Urinary bladder (tissue), 4 donors: Measurements from ENCODE around the gene PROCA1. TPM values are rescaled to one million over a fixed set of nuclear protein-coding genes. Genes with fewer than 3 reads are reported as not detected.

ENCODE experiments used
- DNase-seq: peaks from one replicate; pipeline ENCODE4 v3.0.0-alpha.2; 2015; ENCODE audit errors: extremely low spot score
- H3K27ac ChIP-seq: one replicate; pipeline ENCODE4 v1.5.1; 2013; ENCODE audit warnings: low read depth, mild to moderate bottlenecking, moderate library complexity
- H3K36me3 ChIP-seq: one replicate; pipeline ENCODE4 v1.6.1; 2013; ENCODE audit warnings: mild to moderate bottlenecking, moderate library complexity; ENCODE audit not compliant: insufficient read depth
- H3K4me1 ChIP-seq: one replicate; pipeline ENCODE4 v1.6.1; 2013; ENCODE audit warnings: mild to moderate bottlenecking, moderate library complexity; ENCODE audit not compliant: insufficient read depth
- H3K4me3 ChIP-seq: one replicate; pipeline ENCODE4 v1.5.1; 2013; ENCODE audit warnings: low read depth, low read length
- WGBS: extraction: QIAGEN DNeasy Blood & Tissue Kit; methylation state at CpG from one replicate; pipeline ENCODE4 v1.1.7; 2013; 5-methylcytosine and 5-hydroxymethylcytosine counted together
- polyA plus RNA-seq: library from polyadenylated mRNA; stranded (reverse); fragments of 200-250 nt; gene quantifications from one replicate; pipeline ENCODE4 v1.2.3, GENCODE V29; 2013
- total RNA-seq: library from RNA; depleted of rRNA; stranded (reverse); fragments of >200 nt; gene quantifications from one replicate; pipeline ENCODE4 v1.2.3, GENCODE V29; 2014
- donor health status: healthy with polysubstance abuse.
- donor health status: healthy.

Gene PROCA1
- total and polyA plus RNA-seq, 2 donors, result 1.7 to 1.8 TPM

- H3K36me3 ChIP-seq, result peaks cover 2% of the 10 kb centered on the region
- no peak for DNase-seq
- no peaks in the 10 kb centered on the region for H3K4me1 ChIP-seq
- no peak overlapping the region for H3K4me3 ChIP-seq
- 76% methylated on average over 16 of the region's 16 CpGs for WGBS
- H3K27ac ChIP-seq, result no peak overlapping the region
Observed at GRCh38 chr17:28703552-28704218, 8.0 kb downstream of the PROCA1 start.

GRCh38 chr17:28702752-28703150 lies 8.9 kb downstream of the PROCA1 start:
- Histone ChIP-seq H3K36me3 (peaks cover 2% of the 10 kb centered on the region), H3K4me1 (no peaks in the 10 kb centered on the region), H3K4me3 (no peak overlapping the region), H3K27ac (no peak overlapping the region)
- no peak for DNase-seq
- 62% methylated on average over 3 of the region's 3 CpGs for WGBS

GRCh38 chr17:28702026-28702751 lies 9.5 kb downstream of the PROCA1 start:
- Histone ChIP-seq H3K36me3 (peaks cover 5% of the 10 kb centered on the region), H3K27ac (no peak overlapping the region), H3K4me3 (no peak overlapping the region), H3K4me1 (no peaks in the 10 kb centered on the region)
- 72% methylated on average over 10 of the region's 10 CpGs for WGBS
- no peak for DNase-seq

- 90% methylated on average over 10 of the region's 10 CpGs for whole genome bisulfite sequencing
- H3K27ac ChIP-seq, result no peak overlapping the region
- peaks cover 5% of the 10 kb centered on the region for H3K36me3 ChIP-seq
- H3K4me1 ChIP-seq, result no peaks in the 10 kb centered on the region
- no peak for DNase-seq
- no peak overlapping the region for H3K4me3 ChIP-seq
Observed at GRCh38 chr17:28700830-28701492, 10.7 kb downstream of the PROCA1 start.

- no peak overlapping the region for H3K27ac ChIP-seq
- H3K4me3 ChIP-seq, result no peak overlapping the region
- H3K4me1 ChIP-seq, result no peaks in the 10 kb centered on the region
- peaks cover 5% of the 10 kb centered on the region for H3K36me3 ChIP-seq
- no peak for DNase-seq
- 92% methylated on average over 8 of the region's 8 CpGs for WGBS
Observed at GRCh38 chr17:28700278-28700677, 11.4 kb downstream of the PROCA1 start.

GRCh38 chr17:28698253-28698941 lies 13.3 kb downstream of the PROCA1 start:
- no peak overlapping the region for H3K27ac ChIP-seq
- WGBS, result 93% methylated on average over 6 of the region's 6 CpGs
- H3K36me3 ChIP-seq, result peaks cover 5% of the 10 kb centered on the region

GRCh38 chr17:28693869-28694268 lies 17.8 kb downstream of the PROCA1 start:
- DNase-seq, result no peak
- H3K36me3 ChIP-seq, result peaks cover 15% of the 10 kb centered on the region
- 96% methylated on average over 1 of the region's 1 CpG for WGBS
- H3K4me1 ChIP-seq, result no peaks in the 10 kb centered on the region
- H3K27ac ChIP-seq, result no peak overlapping the region
- H3K4me3 ChIP-seq, result no peak overlapping the region

More at GRCh38 chr17:28698253-28698941, 13.3 kb downstream of the PROCA1 start:
- no peak for DNase-seq
- Histone ChIP-seq H3K4me1 (no peaks in the 10 kb centered on the region), H3K4me3 (no peak overlapping the region)

GRCh38 chr17:28689011-28689410 lies 22.7 kb downstream of the PROCA1 start:
- 97% methylated on average over 3 of the region's 3 CpGs for WGBS
- Histone ChIP-seq H3K4me1 (no peaks in the 10 kb centered on the region), H3K36me3 (peaks cover 19% of the 10 kb centered on the region), H3K4me3 (no peak overlapping the region), H3K27ac (no peak overlapping the region)
- no peak for DNase-seq

GRCh38 chr17:28688481-28688880 lies 23.2 kb downstream of the PROCA1 start:
- 96% methylated on average over 4 of the region's 4 CpGs for WGBS
- Histone ChIP-seq H3K27ac (no peak overlapping the region), H3K4me1 (no peaks in the 10 kb centered on the region), H3K36me3 (peaks cover 19% of the 10 kb centered on the region), H3K4me3 (no peak overlapping the region)
- no peak for DNase-seq

- peaks cover 22% of the 10 kb centered on the region for H3K36me3 ChIP-seq
- DNase-seq, result no peak
- H3K4me3 ChIP-seq, result no peak overlapping the region
- no peaks in the 10 kb centered on the region for H3K4me1 ChIP-seq
- WGBS, result 94% methylated on average over 4 of the region's 4 CpGs
- no peak overlapping the region for H3K27ac ChIP-seq
Observed at GRCh38 chr17:28686296-28686695, 25.4 kb downstream of the PROCA1 start.

GRCh38 chr17:28685366-28685765 lies 26.3 kb downstream of the PROCA1 start:
- Histone ChIP-seq H3K4me1 (no peaks in the 10 kb centered on the region), H3K27ac (no peak overlapping the region), H3K36me3 (peaks cover 17% of the 10 kb centered on the region), H3K4me3 (no peak overlapping the region)
- DNase-seq, result no peak
- WGBS, result 89% methylated on average over 5 of the region's 5 CpGs

GRCh38 chr17:28684963-28685362 lies 26.7 kb downstream of the PROCA1 start:
- 27% methylated on average over 3 of the region's 3 CpGs for WGBS
- no peak overlapping the region for H3K4me3 ChIP-seq
- DNase-seq, result no peak
- no peaks in the 10 kb centered on the region for H3K4me1 ChIP-seq
- H3K36me3 ChIP-seq, result peaks cover 17% of the 10 kb centered on the region
- no peak overlapping the region for H3K27ac ChIP-seq

- H3K4me3 ChIP-seq, result no peak overlapping the region
- H3K4me1 ChIP-seq, result no peaks in the 10 kb centered on the region
- WGBS, result 92% methylated on average over 11 of the region's 11 CpGs
- no peak for DNase-seq
- no peak overlapping the region for H3K27ac ChIP-seq
- peaks cover 16% of the 10 kb centered on the region for H3K36me3 ChIP-seq
Observed at GRCh38 chr17:28682655-28683054, 29.0 kb downstream of the PROCA1 start.
